Glutamatergic neuron (in vitro differentiated cells): Measurements from ENCODE around the gene EFCAB6. TPM values are rescaled to one million over a fixed set of nuclear protein-coding genes. Genes with fewer than 3 reads are reported as not detected.

Source experiments
- DNase-seq: peaks from one replicate; pipeline ENCODE4 v3.0.0; 2022
- H3K27ac Mint-ChIP-seq: one replicate; pipeline ENCODE4 v1.8.0; 2020; ENCODE audit warnings: mild to moderate bottlenecking, mixed read lengths, inconsistent platforms; ENCODE audit not compliant: unreplicated experiment
- H3K27me3 Mint-ChIP-seq: one replicate; pipeline ENCODE4 v1.8.0; 2020; ENCODE audit warnings: mild to moderate bottlenecking, moderate library complexity, mixed read lengths, inconsistent platforms; ENCODE audit not compliant: unreplicated experiment
- H3K36me3 Mint-ChIP-seq: one replicate; pipeline ENCODE4 v1.8.0; 2020; ENCODE audit warnings: mild to moderate bottlenecking, mixed read lengths, inconsistent platforms; ENCODE audit not compliant: unreplicated experiment
- H3K4me1 Mint-ChIP-seq: one replicate; pipeline ENCODE4 v1.8.0; 2020; ENCODE audit warnings: mild to moderate bottlenecking, low read depth, mixed read lengths, inconsistent platforms; ENCODE audit not compliant: unreplicated experiment
- H3K4me3 Mint-ChIP-seq: one replicate; pipeline ENCODE4 v1.8.0; 2020; ENCODE audit warnings: mild to moderate bottlenecking, mixed read lengths, inconsistent platforms; ENCODE audit not compliant: unreplicated experiment
- H3K9me3 Mint-ChIP-seq: one replicate; pipeline ENCODE4 v1.8.0; 2020; ENCODE audit warnings: mild to moderate bottlenecking, moderate library complexity, mixed read lengths, inconsistent platforms; ENCODE audit not compliant: unreplicated experiment
- total RNA-seq: library from RNA; stranded (reverse); fragmentation: NEBNext Ultra II Directional; extraction: Animal tissue kit (Norgen Biotek cat#: 25700); gene quantifications from one replicate; pipeline ENCODE4 v1.2.1, GENCODE V29; 2021; ENCODE audit not compliant: unreplicated experiment
- TF ChIP-seq, protein P1 (sequence below): fragments of 200-600 bp; sonication (generic); IDR thresholded peaks from one replicate; pipeline ENCODE4 v1.5.0; 2021; ENCODE audit not compliant: partially characterized antibody, unreplicated experiment

The EFCAB6 gene
- total RNA-seq, 1 donor from 2014 or later, result 0.96 TPM

GRCh38 chr22:43493297-43493696, 318.8 kb downstream of the EFCAB6 start:
- TF ChIP-seq, protein P1, sequence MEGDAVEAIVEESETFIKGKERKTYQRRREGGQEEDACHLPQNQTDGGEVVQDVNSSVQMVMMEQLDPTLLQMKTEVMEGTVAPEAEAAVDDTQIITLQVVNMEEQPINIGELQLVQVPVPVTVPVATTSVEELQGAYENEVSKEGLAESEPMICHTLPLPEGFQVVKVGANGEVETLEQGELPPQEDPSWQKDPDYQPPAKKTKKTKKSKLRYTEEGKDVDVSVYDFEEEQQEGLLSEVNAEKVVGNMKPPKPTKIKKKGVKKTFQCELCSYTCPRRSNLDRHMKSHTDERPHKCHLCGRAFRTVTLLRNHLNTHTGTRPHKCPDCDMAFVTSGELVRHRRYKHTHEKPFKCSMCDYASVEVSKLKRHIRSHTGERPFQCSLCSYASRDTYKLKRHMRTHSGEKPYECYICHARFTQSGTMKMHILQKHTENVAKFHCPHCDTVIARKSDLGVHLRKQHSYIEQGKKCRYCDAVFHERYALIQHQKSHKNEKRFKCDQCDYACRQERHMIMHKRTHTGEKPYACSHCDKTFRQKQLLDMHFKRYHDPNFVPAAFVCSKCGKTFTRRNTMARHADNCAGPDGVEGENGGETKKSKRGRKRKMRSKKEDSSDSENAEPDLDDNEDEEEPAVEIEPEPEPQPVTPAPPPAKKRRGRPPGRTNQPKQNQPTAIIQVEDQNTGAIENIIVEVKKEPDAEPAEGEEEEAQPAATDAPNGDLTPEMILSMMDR, result no peak
- Mint-ChIP-seq H3K27me3 (peaks cover 7% of the 10 kb centered on the region), H3K9me3 (peaks cover 3% of the 10 kb centered on the region), H3K27ac (no peak overlapping the region), H3K36me3 (no peaks in the 10 kb centered on the region), H3K4me1 (no peaks in the 10 kb centered on the region), H3K4me3 (no peak overlapping the region)
- DNase-seq, result no peak

- H3K36me3 Mint-ChIP-seq, result no peaks in the 10 kb centered on the region
- H3K27ac Mint-ChIP-seq, result no peak overlapping the region
- H3K4me3 Mint-ChIP-seq, result no peak overlapping the region
- no peaks in the 10 kb centered on the region for H3K9me3 Mint-ChIP-seq
- DNase-seq, result no peak
- TF ChIP-seq, protein P1, result no peak
- peaks cover 8% of the 10 kb centered on the region for H3K27me3 Mint-ChIP-seq
- no peaks in the 10 kb centered on the region for H3K4me1 Mint-ChIP-seq
Observed at GRCh38 chr22:43491737-43492136, 320.4 kb downstream of the EFCAB6 start.

DNA sequence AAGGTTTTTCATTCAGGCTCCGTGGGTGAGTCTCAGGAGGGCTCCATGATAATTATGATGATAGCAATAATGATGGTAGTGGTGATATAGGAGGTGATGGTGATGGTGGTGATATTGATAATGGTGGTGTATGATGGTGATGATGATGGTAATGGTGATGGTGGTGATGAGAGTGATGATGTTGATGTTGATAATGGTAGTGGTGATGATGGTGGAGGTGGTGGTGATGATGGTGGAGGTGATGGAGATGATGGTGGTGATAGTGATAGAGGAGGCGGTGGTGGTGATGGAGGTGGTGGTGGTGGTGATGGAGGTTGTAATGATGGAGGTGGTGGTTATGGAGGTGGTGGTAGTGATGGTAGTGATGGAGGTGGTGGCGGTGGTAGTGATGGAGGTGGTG, 320.9 kb downstream of the EFCAB6 start:
- no peak overlapping the region for H3K4me3 Mint-ChIP-seq
- no peak overlapping the region for H3K27ac Mint-ChIP-seq
- TF ChIP-seq, protein P1, result no peak
- DNase-seq, result no peak
- peaks cover 10% of the 10 kb centered on the region for H3K27me3 Mint-ChIP-seq
- no peaks in the 10 kb centered on the region for H3K9me3 Mint-ChIP-seq
- no peaks in the 10 kb centered on the region for H3K36me3 Mint-ChIP-seq
- no peaks in the 10 kb centered on the region for H3K4me1 Mint-ChIP-seq

- Mint-ChIP-seq H3K27me3 (peaks cover 11% of the 10 kb centered on the region), H3K9me3 (no peaks in the 10 kb centered on the region), H3K4me3 (no peak overlapping the region), H3K4me1 (no peaks in the 10 kb centered on the region), H3K27ac (no peak overlapping the region), H3K36me3 (no peaks in the 10 kb centered on the region)
- DNase-seq, result no peak
- TF ChIP-seq, protein P1, result no peak
Observed at GRCh38 chr22:43490311-43490710, 321.8 kb downstream of the EFCAB6 start.

- TF ChIP-seq, protein P1, result no peak
- H3K27ac Mint-ChIP-seq, result no peak overlapping the region
- H3K4me1 Mint-ChIP-seq, result no peaks in the 10 kb centered on the region
- H3K4me3 Mint-ChIP-seq, result no peak overlapping the region
- H3K9me3 Mint-ChIP-seq, result no peaks in the 10 kb centered on the region
- H3K27me3 Mint-ChIP-seq, result peaks cover 10% of the 10 kb centered on the region
- H3K36me3 Mint-ChIP-seq, result no peaks in the 10 kb centered on the region
- no peak for DNase-seq
Observed at GRCh38 chr22:43488937-43489336, 323.2 kb downstream of the EFCAB6 start.
